SU-DHL-6 (cell line): ENCODE data around the gene WDR93.
A peak's percentile ranks its signal among the peaks of the same experiment; 100 is the strongest.

Experiments
- H2AFZ ChIP-seq: fragments of 200-600 bp; sonication (generic); 2 replicates; pipeline ENCODE4 v1.6.1; 2014; ENCODE audit warnings: low read depth, mild to moderate bottlenecking, moderate library complexity, mixed read lengths, antibody characterized with exemption, low read length; ENCODE audit not compliant: severe bottlenecking
- H3F3A ChIP-seq: fragments of 200-600 bp; shearing (Covaris generic); 2 replicates; pipeline ENCODE4 v1.6.0; 2016; ENCODE audit warnings: antibody characterized with exemption, mild to moderate bottlenecking; ENCODE audit not compliant: insufficient read depth
- H3K27ac ChIP-seq: fragments of 200-600 bp; sonication (generic); 2 replicates; pipeline ENCODE4 v1.5.1; 2016; ENCODE audit warnings: low read depth, mild to moderate bottlenecking, low read length, moderate library complexity, mixed read lengths
- H3K27me3 ChIP-seq: fragments of 200-600 bp; sonication (generic), shearing (Covaris generic); 2 replicates; pipeline ENCODE4 v1.6.0; 2014; ENCODE audit warnings: mild to moderate bottlenecking, low read length
- H3K36me3 ChIP-seq: fragments of 200-600 bp; sonication (generic); 2 replicates; pipeline ENCODE4 v1.6.1; 2014; ENCODE audit warnings: mild to moderate bottlenecking, low read length, mixed read lengths
- H3K4me2 ChIP-seq: fragments of 300-600, 200-600 bp; shearing (Covaris generic), sonication (generic); 2 replicates; pipeline ENCODE4 v1.6.0; 2014; ENCODE audit warnings: low read length, low read depth, mild to moderate bottlenecking; ENCODE audit not compliant: poor library complexity, severe bottlenecking
- H3K4me3 ChIP-seq: fragments of 200-600 bp; sonication (generic); 2 replicates; pipeline ENCODE4 v1.5.1; 2014; ENCODE audit warnings: antibody characterized with exemption, low read length, mild to moderate bottlenecking, mixed read lengths; ENCODE audit not compliant: insufficient read depth, poor library complexity, severe bottlenecking
- H3K79me2 ChIP-seq: fragments of 200-600 bp; sonication (generic); 2 replicates; pipeline ENCODE4 v1.6.1; 2014; ENCODE audit warnings: mild to moderate bottlenecking, low read length, moderate library complexity; ENCODE audit not compliant: insufficient read depth
- H3K9ac ChIP-seq: fragments of 200-600 bp; sonication (generic); 2 replicates; pipeline ENCODE4 v1.7.0; 2014; ENCODE audit warnings: mild to moderate bottlenecking, low read length
- H3K9me2 ChIP-seq: fragments of 200-600 bp; sonication (generic); replicated peaks from 2 replicates; pipeline ENCODE4 v1.6.1; 2014; ENCODE audit warnings: low read length; ENCODE audit not compliant: insufficient read depth
- H3K9me3 ChIP-seq: fragments of 200-600 bp; sonication (generic); 2 replicates; pipeline ENCODE4 v1.6.1; 2014; ENCODE audit warnings: low read length, mixed read lengths; ENCODE audit not compliant: insufficient read depth
- H4K20me1 ChIP-seq: fragments of 200-600 bp; sonication (generic); 2 replicates; pipeline ENCODE4 v1.6.1; 2014; ENCODE audit warnings: low read depth, mild to moderate bottlenecking, antibody characterized with exemption, low read length, moderate library complexity, mixed read lengths
- EZH2phosphoT487 ChIP-seq: fragments of 200-600 bp; sonication (generic), shearing (Covaris generic); conservative IDR thresholded peaks from 2 replicates; pipeline ENCODE4 v1.6.1; 2018; ENCODE audit warnings: mild to moderate bottlenecking, antibody characterized with exemption, low read length, moderate library complexity, mixed read lengths
- TF ChIP-seq, protein P1 (sequence below): fragments of 200-600 bp; sonication (generic); IDR thresholded peaks from one replicate; pipeline ENCODE4 v1.5.1; 2017; ENCODE audit warnings: antibody characterized with exemption, mild to moderate bottlenecking, low read length, moderate library complexity; ENCODE audit not compliant: insufficient read depth, poor library complexity, severe bottlenecking

The WDR93 gene

GRCh38 chr15:89645680-89646079, 44.9 kb upstream of the WDR93 start:
- Histone ChIP-seq H3K36me3 (no peaks in the 10 kb centered on the region), H3K9ac (no peak overlapping the region), H4K20me1 (no peaks in the 10 kb centered on the region), H3K9me2 (no peaks in the 10 kb centered on the region), H3K4me3 (no peak overlapping the region), H2AFZ (no peak overlapping the region), H3F3A (no peaks in the 10 kb centered on the region), H3K9me3 (no peaks in the 10 kb centered on the region), H3K27ac (no peak overlapping the region), H3K79me2 (no peaks in the 10 kb centered on the region), H3K4me2 (no peak overlapping the region), H3K27me3 (no peaks in the 10 kb centered on the region)
- TF ChIP-seq EZH2phosphoT487: no peak
- TF ChIP-seq, protein P1, sequence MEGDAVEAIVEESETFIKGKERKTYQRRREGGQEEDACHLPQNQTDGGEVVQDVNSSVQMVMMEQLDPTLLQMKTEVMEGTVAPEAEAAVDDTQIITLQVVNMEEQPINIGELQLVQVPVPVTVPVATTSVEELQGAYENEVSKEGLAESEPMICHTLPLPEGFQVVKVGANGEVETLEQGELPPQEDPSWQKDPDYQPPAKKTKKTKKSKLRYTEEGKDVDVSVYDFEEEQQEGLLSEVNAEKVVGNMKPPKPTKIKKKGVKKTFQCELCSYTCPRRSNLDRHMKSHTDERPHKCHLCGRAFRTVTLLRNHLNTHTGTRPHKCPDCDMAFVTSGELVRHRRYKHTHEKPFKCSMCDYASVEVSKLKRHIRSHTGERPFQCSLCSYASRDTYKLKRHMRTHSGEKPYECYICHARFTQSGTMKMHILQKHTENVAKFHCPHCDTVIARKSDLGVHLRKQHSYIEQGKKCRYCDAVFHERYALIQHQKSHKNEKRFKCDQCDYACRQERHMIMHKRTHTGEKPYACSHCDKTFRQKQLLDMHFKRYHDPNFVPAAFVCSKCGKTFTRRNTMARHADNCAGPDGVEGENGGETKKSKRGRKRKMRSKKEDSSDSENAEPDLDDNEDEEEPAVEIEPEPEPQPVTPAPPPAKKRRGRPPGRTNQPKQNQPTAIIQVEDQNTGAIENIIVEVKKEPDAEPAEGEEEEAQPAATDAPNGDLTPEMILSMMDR: no peak

GRCh38 chr15:89646416-89647141, 44.0 kb upstream of the WDR93 start:
- TF ChIP-seq, protein P1: no peak
- TF ChIP-seq EZH2phosphoT487: no peak
- Histone ChIP-seq H3K9ac (no peak overlapping the region), H4K20me1 (no peaks in the 10 kb centered on the region), H3K4me3 (no peak overlapping the region), H3K4me2 (no peak overlapping the region), H3K27me3 (no peaks in the 10 kb centered on the region), H3K9me3 (no peaks in the 10 kb centered on the region), H2AFZ (no peak overlapping the region), H3F3A (no peaks in the 10 kb centered on the region), H3K79me2 (no peaks in the 10 kb centered on the region), H3K27ac (no peak overlapping the region), H3K9me2 (no peaks in the 10 kb centered on the region), H3K36me3 (no peaks in the 10 kb centered on the region)

DNA sequence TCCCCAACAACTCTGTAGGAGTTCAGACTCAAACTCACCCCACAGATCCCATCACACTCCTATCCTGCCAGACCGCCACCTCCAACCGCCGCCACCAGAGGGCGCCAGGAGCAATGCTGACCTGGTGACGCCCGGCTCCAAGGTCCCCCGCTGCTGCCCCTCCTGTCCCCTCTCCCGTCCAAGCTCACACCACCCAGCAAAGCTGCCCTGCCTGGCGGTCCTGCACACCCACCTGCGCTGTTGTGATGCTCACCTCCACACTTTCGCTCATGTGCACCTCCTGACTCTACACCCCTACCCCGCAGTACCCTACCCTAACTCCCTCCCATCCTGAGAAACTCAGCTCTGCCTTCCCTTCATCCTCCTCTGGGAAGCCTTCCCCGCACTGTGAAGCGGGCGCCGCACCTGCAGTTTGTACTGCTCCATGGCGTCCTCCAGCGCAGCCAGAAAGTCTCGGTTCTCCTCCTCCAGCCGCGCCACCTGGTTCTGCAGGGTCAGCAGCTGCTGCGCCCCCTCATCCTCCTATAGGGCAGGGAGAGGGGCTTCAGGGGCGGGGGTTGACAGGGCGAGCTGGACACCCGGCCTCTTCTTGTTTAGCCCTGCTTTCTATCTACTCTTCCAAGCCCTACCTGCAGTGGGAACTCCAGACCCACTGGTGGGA, 43.3 kb upstream of the WDR93 start:
- Histone ChIP-seq H3K27ac (no peak overlapping the region), H3K27me3 (no peaks in the 10 kb centered on the region), H3K36me3 (no peaks in the 10 kb centered on the region), H3K9me3 (no peaks in the 10 kb centered on the region), H3K9me2 (no peaks in the 10 kb centered on the region), H3K4me2 (no peak overlapping the region), H3K9ac (no peak overlapping the region), H4K20me1 (no peaks in the 10 kb centered on the region), H2AFZ (no peak overlapping the region), H3K79me2 (no peaks in the 10 kb centered on the region), H3F3A (no peaks in the 10 kb centered on the region), H3K4me3 (no peak overlapping the region)
- no peak for TF ChIP-seq EZH2phosphoT487
- TF ChIP-seq, protein P1: peak; percentile 84
